Measurements from ENCODE around the gene EFHD2.

- no peak for TF ChIP-seq ELF1 (IDR thresholded peaks at IDR 0.05; ENCODE audit: borderline replicate concordance, low read depth)
- no peak for TF ChIP-seq SP1 (IDR thresholded peaks at IDR 0.05; ENCODE audit: low read depth)
- no peak for TF ChIP-seq POLR2A (IDR thresholded peaks at IDR 0.05; ENCODE audit: borderline replicate concordance, extremely low read depth, insufficient read depth, insufficient read length)
- no peak for TF ChIP-seq CTCF (IDR thresholded peaks at IDR 0.05 in 2 of 3, conservative IDR thresholded peaks at IDR 0.05 in 1 of 3; ENCODE audit: borderline replicate concordance in 1 of 3, insufficient read depth in 1 of 3, low read depth in 2 of 3, low read length in 2 of 3)
- no peak for TF ChIP-seq EZH2phosphoT487 (IDR thresholded peaks at IDR 0.05; ENCODE audit: borderline replicate concordance)
- no peak for TF ChIP-seq SIN3A (IDR thresholded peaks at IDR 0.05; ENCODE audit: low read depth)
- TF ChIP-seq POLR2AphosphoS5 (IDR thresholded peaks at IDR 0.05; ENCODE audit: low read depth, low read length): no peak
- no peak for TF ChIP-seq RAD21 (IDR thresholded peaks at IDR 0.05; ENCODE audit: low read depth)
- no peak for TF ChIP-seq JUND (IDR thresholded peaks at IDR 0.05)
- no peak for TF ChIP-seq ATF3 (IDR thresholded peaks at IDR 0.05)
- TF ChIP-seq EZH2 (IDR thresholded peaks at IDR 0.05): no peak
- TF ChIP-seq ZNF274 (IDR thresholded peaks at IDR 0.05; ENCODE audit: low read depth, low read length): no peak
- no peak for TF ChIP-seq EGR1 (IDR thresholded peaks at IDR 0.05; ENCODE audit: low read depth)
- TF ChIP-seq SRF (IDR thresholded peaks at IDR 0.05; ENCODE audit: low read depth): no peak
These were observed 44.6 kb downstream of the EFHD2 start for GRCh38 chr1:15454256-15454655.

Data from HCT116 (cell line).